Kidney epithelial cell (primary cell): ENCODE measurements around the gene FAM25A. TPM values are rescaled to one million over a fixed set of nuclear protein-coding genes. Genes with fewer than 3 reads are reported as not detected.
"Not testable (repeated sequence)": the region's sequence is repeated elsewhere in the genome, so short reads cannot be mapped to it uniquely, and the experiment has no call there.

Source experiments
- DNase-seq: peaks from one replicate; pipeline ENCODE4 v3.0.0-alpha.2; 2010; ENCODE audit warnings: low read depth
- H3K27me3 ChIP-seq: 2 replicates; pipeline ENCODE4 v1.6.0; 2011; ENCODE audit warnings: low read length; ENCODE audit not compliant: control insufficient read depth, insufficient read depth
- H3K36me3 ChIP-seq: 2 replicates; pipeline ENCODE4 v1.5.1; 2011; ENCODE audit warnings: low read length; ENCODE audit not compliant: control insufficient read depth, insufficient read depth
- H3K4me3 ChIP-seq: 2 replicates; pipeline ENCODE4 v1.5.1; 2011; ENCODE audit warnings: low read depth, mild to moderate bottlenecking, control low read depth, low read length
- CTCF ChIP-seq: IDR thresholded peaks from 2 replicates; pipeline ENCODE4 v1.5.1; 2011; ENCODE audit warnings: mild to moderate bottlenecking, moderate library complexity, low read length, control low read depth, inconsistent platforms; ENCODE audit not compliant: insufficient read depth, poor library complexity, severe bottlenecking
- total RNA-seq: library from RNA; depleted of rRNA; stranded (reverse); fragments of >200 nt; gene quantifications from 2 replicates; pipeline ENCODE4 v1.2.3, GENCODE V29; 2015

The FAM25A gene
- total RNA-seq, 1 donor from 2014 or later: not detected

GRCh38 chr10:87038786-87039185 lies 18.7 kb downstream of the FAM25A start:
- TF ChIP-seq CTCF: no peak
- Histone ChIP-seq H3K36me3 (no peaks in the 10 kb centered on the region), H3K27me3 (peaks cover 3% of the 10 kb centered on the region), H3K4me3 (no peak overlapping the region)
- DNase-seq: no peak

- not testable (repeated sequence) for H3K4me3 ChIP-seq, DNase-seq, H3K27me3 ChIP-seq, H3K36me3 ChIP-seq
Observed at GRCh38 chr10:87043579-87043978, 23.5 kb downstream of the FAM25A start.

GRCh38 chr10:87045434-87045938 lies 25.4 kb downstream of the FAM25A start:
- no peak for TF ChIP-seq CTCF
- H3K4me3 ChIP-seq: no peak overlapping the region
- H3K36me3 ChIP-seq: no peaks in the 10 kb centered on the region
- H3K27me3 ChIP-seq: no peaks in the 10 kb centered on the region
- no peak for DNase-seq

GRCh38 chr10:87053111-87053510 lies 33.0 kb downstream of the FAM25A start:
- no peak for TF ChIP-seq CTCF
- Histone ChIP-seq H3K4me3 (no peak overlapping the region), H3K27me3 (no peaks in the 10 kb centered on the region), H3K36me3 (peaks cover 2% of the 10 kb centered on the region)
- DNase-seq: no peak

- DNase-seq: no peak
- Histone ChIP-seq H3K4me3 (no peak overlapping the region), H3K36me3 (peaks cover 2% of the 10 kb centered on the region), H3K27me3 (no peaks in the 10 kb centered on the region)
- TF ChIP-seq CTCF: no peak
Observed at GRCh38 chr10:87053577-87054181, 33.6 kb downstream of the FAM25A start.

GRCh38 chr10:87054373-87055295 lies 34.5 kb downstream of the FAM25A start:
- Histone ChIP-seq H3K27me3 (no peaks in the 10 kb centered on the region), H3K36me3 (peaks cover 2% of the 10 kb centered on the region), H3K4me3 (no peak overlapping the region)
- DNase-seq: no peak
- no peak for TF ChIP-seq CTCF
